B cell (primary cell): ENCODE results near the gene RAB31.

ENCODE experiments used
- CTCF ChIP-seq: fragments of 200-600 bp; IDR thresholded peaks from one replicate; pipeline ENCODE4 v1.8.0; 2022; ENCODE audit warnings: antibody characterized with exemption, mild to moderate bottlenecking
- EZH2 ChIP-seq: IDR thresholded peaks from 2 replicates; pipeline ENCODE4 v1.6.1; 2012; ENCODE audit warnings: borderline replicate concordance, low read depth, mild to moderate bottlenecking, moderate library complexity, low read length; ENCODE audit not compliant: insufficient read depth, poor library complexity, severe bottlenecking

- no peak for TF ChIP-seq CTCF
- no peak for TF ChIP-seq EZH2
These were observed 45.7 kb downstream of the RAB31 start for GRCh38 chr18:9753846-9754245.
